AG08396 (cell line): ENCODE results near the gene PCDHB8.
"Not testable (repeated sequence)": the region's sequence is repeated elsewhere in the genome, so short reads cannot be mapped to it uniquely, and the experiment has no call there.

Experiments used
- DNase-seq: peaks from one replicate; pipeline ENCODE4 v3.0.0; 2012; ENCODE audit warnings: low spot score, mixed read lengths

Gene PCDHB8

GRCh38 chr5:141177577-141178191, at the start of gene PCDHB8:
PCDHB8 (plus strand) TSS chr5:141177790; CDS start chr5:141178035, 245 bp downstream.
- DNase-seq: peak; percentile 53

GRCh38 chr5:141135030-141135717, 42.4 kb upstream of the PCDHB8 start, which contains the start of gene PCDHB5:
PCDHB5 (plus strand) TSS chr5:141135206; CDS start chr5:141135435, 229 bp downstream.
- DNase-seq: peak; percentile 61

GRCh38 chr5:141135718-141136266, 41.8 kb upstream of the PCDHB8 start:
- no peak for DNase-seq

- DNase-seq: not testable (repeated sequence)
Measured at GRCh38 chr5:141137346-141137745, 40.2 kb upstream of the PCDHB8 start.

- DNase-seq: peak; percentile 54
Measured at GRCh38 chr5:141149812-141150211, 27.8 kb upstream of the PCDHB8 start, which contains the start of gene PCDHB6. PCDHB6 (plus strand) TSS chr5:141150057; CDS start chr5:141150258, 201 bp downstream.

GRCh38 chr5:141150224-141150992, 27.2 kb upstream of the PCDHB8 start:
- DNase-seq: no peak

GRCh38 chr5:141150993-141151325, 26.6 kb upstream of the PCDHB8 start:
- no peak for DNase-seq

- not testable (repeated sequence) for DNase-seq
Measured at GRCh38 chr5:141151632-141152031, 26.0 kb upstream of the PCDHB8 start.

- not testable (repeated sequence) for DNase-seq
Measured at GRCh38 chr5:141152096-141152495, 25.5 kb upstream of the PCDHB8 start.

- no peak for DNase-seq
Measured at GRCh38 chr5:141155540-141156374, 21.8 kb upstream of the PCDHB8 start.

- DNase-seq: not testable (repeated sequence)
Measured at GRCh38 chr5:141157356-141157755, 20.2 kb upstream of the PCDHB8 start.

GRCh38 chr5:141157901-141158300, 19.7 kb upstream of the PCDHB8 start:
- not testable (repeated sequence) for DNase-seq

- DNase-seq: peak; percentile 58
Measured at GRCh38 chr5:141172381-141173204, 5.0 kb upstream of the PCDHB8 start, which contains the start of gene PCDHB7. PCDHB7 (plus strand) TSS chr5:141172644; CDS start chr5:141172836, 192 bp downstream.

GRCh38 chr5:141174291-141175104, 3.1 kb upstream of the PCDHB8 start:
- DNase-seq: not testable (repeated sequence)

GRCh38 chr5:141175933-141176332, 1.7 kb upstream of the PCDHB8 start:
- DNase-seq: no peak

- DNase-seq: not testable (repeated sequence)
Measured at GRCh38 chr5:141179371-141179770, 1.8 kb downstream of the PCDHB8 start.

- DNase-seq: not testable (repeated sequence)
Measured at GRCh38 chr5:141179876-141180275, 2.3 kb downstream of the PCDHB8 start.

GRCh38 chr5:141180313-141180712, 2.7 kb downstream of the PCDHB8 start:
- no peak for DNase-seq

GRCh38 chr5:141182248-141182647, 4.7 kb downstream of the PCDHB8 start, which contains the start of gene PCDHB16:
PCDHB16 (plus strand) TSS chr5:141182387; CDS start chr5:141182560, 173 bp downstream.
- DNase-seq: peak; percentile 74
